HepG2 (cell line): ENCODE measurements around the gene P2RY1. TPM values are rescaled to one million over a fixed set of nuclear protein-coding genes. Genes with fewer than 3 reads are reported as not detected.

Experiments
- ATAC-seq: fragments of 200-7000 bp; cut with Tn5 transposase; 3 replicates; pipeline ENCODE4 v1.9.1; 2020; ENCODE audit warnings: mild to moderate bottlenecking, moderate library complexity
- BruUV-seq: library from RNA; stranded (reverse); fragments of 400-500 nt; replicated peaks from 2 replicates; lab custom pipeline; 2021; lab: Mats Ljungman, UMichigan
- CTCF ChIA-PET: fragments of 300-600 bp; formaldehyde crosslinking; extraction: SDS; loops from one replicate; lab custom pipeline; 2021; ENCODE audit warnings: low total read pairs, inconsistent platforms, low intra/inter-chr PET ratio; lab: Yijun Ruan, JAX
- POLR2A ChIA-PET: fragments of 350-600 bp; sonication (Branson Sonifier 250); formaldehyde crosslinking; loops from one replicate; lab custom pipeline; 2020; ENCODE audit warnings: antibody characterized with exemption, inconsistent platforms; lab: Yijun Ruan, JAX
- DNase-seq: peaks from one replicate; pipeline ENCODE4 v3.0.0-alpha.2; 2015; ENCODE audit warnings: low spot score
- FAIRE-seq: peaks from 3 replicates; lab custom pipeline; 2011; peaks lifted over from hg19 to GRCh38; lab: Jason Lieb, UNC
- H2AFZ ChIP-seq: one replicate; pipeline ENCODE4 v1.6.1; 2011; ENCODE audit warnings: low read length, inconsistent platforms
- H3K27ac ChIP-seq: fragments of 300-600 bp; 3 replicates; pipeline ENCODE4 v1.8.0; 2011; ENCODE audit warnings: mixed run types, mild to moderate bottlenecking, mixed read lengths, low read length, inconsistent platforms; ENCODE audit not compliant: insufficient read depth; ENCODE audit errors: extremely low read length
- H3K27me3 ChIP-seq, 2 experiments: fragments of 200-600 bp in 1 of 2; 2 replicates in 1 of 2; 3 replicates in 1 of 2; pipeline versions ENCODE4 v1.6.0 to v1.8.0; 2011; ENCODE audit warnings: low read length in 2 of 2, mild to moderate bottlenecking in 2 of 2, moderate library complexity in 2 of 2, inconsistent platforms in 1 of 2; ENCODE audit not compliant: insufficient read depth in 2 of 2, control insufficient read depth in 1 of 2
- H3K36me3 ChIP-seq, 2 experiments: fragments of 200-600 bp in 1 of 2; replicated peaks in 1 of 2; 2 replicates in 1 of 2; 3 replicates in 1 of 2; pipeline versions ENCODE4 v1.5.1 to v1.8.0; 2011; ENCODE audit warnings: low read length in 2 of 2, inconsistent platforms in 1 of 2; ENCODE audit not compliant: insufficient read depth in 2 of 2, control insufficient read depth in 1 of 2
- H3K4me1 ChIP-seq: 2 replicates; pipeline ENCODE4 v1.5.1; 2012; ENCODE audit warnings: low read length, inconsistent platforms; ENCODE audit not compliant: insufficient read depth
- H3K4me2 ChIP-seq: 2 replicates; pipeline ENCODE4 v1.6.0; 2011; ENCODE audit warnings: low read depth, low read length, inconsistent platforms
- H3K4me3 ChIP-seq, 3 experiments: fragments of 200-600 bp in 1 of 3; sonication (generic), shearing (Covaris generic) in 1 of 3; replicated peaks in 1 of 3; 2 replicates each; pipeline ENCODE4 v1.5.1; 2011 to 2016; ENCODE audit warnings: low read length in 3 of 3, inconsistent platforms in 2 of 3, low read depth in 2 of 3, mild to moderate bottlenecking in 2 of 3, control low read depth in 1 of 3, mixed read lengths in 1 of 3; ENCODE audit not compliant: insufficient read depth in 1 of 3
- H3K79me2 ChIP-seq: one replicate; pipeline ENCODE4 v1.6.1; 2011; ENCODE audit warnings: low read length, inconsistent platforms; ENCODE audit not compliant: insufficient read depth
- H3K9ac ChIP-seq: 2 replicates; pipeline ENCODE4 v1.6.0; 2011; ENCODE audit warnings: mild to moderate bottlenecking, low read depth, low read length, inconsistent platforms; ENCODE audit not compliant: insufficient read depth
- H3K9me3 ChIP-seq: 2 replicates; pipeline ENCODE4 v1.5.1; 2012; ENCODE audit warnings: mild to moderate bottlenecking, low read length
- H4K20me1 ChIP-seq: 2 replicates; pipeline ENCODE4 v1.6.0; 2011; ENCODE audit warnings: inconsistent platforms, mild to moderate bottlenecking, low read length, moderate library complexity; ENCODE audit not compliant: insufficient read depth
- BRD4 ChIP-seq: sonication (generic); formaldehyde crosslinking; IDR thresholded peaks from 2 replicates; pipeline ENCODE4 v1.4.0; 2020; ENCODE audit warnings: missing genetic modification reagents
- HOXD1 ChIP-seq: sonication (generic); formaldehyde crosslinking; IDR thresholded peaks from 2 replicates; pipeline ENCODE4 v1.5.0; 2020; ENCODE audit warnings: missing genetic modification reagents
- JARID2 ChIP-seq: sonication (generic); formaldehyde crosslinking; IDR thresholded peaks from 2 replicates; pipeline ENCODE4 v1.8.1; 2023; ENCODE audit warnings: missing genetic modification reagents, inconsistent platforms; ENCODE audit not compliant: insufficient replicate concordance
- KDM6A ChIP-seq: IDR thresholded peaks from 2 replicates; pipeline ENCODE4 v1.6.1; 2016; ENCODE audit warnings: low read depth
- MED8 ChIP-seq: sonication (generic); formaldehyde crosslinking; IDR thresholded peaks from 2 replicates; pipeline ENCODE4 v1.8.1; 2023; ENCODE audit warnings: mild to moderate bottlenecking, missing genetic modification reagents; ENCODE audit not compliant: insufficient replicate concordance
- MEF2D ChIP-seq: sonication (generic); formaldehyde crosslinking; IDR thresholded peaks from 2 replicates; pipeline ENCODE4 v1.5.1; 2020; ENCODE audit warnings: mild to moderate bottlenecking, missing genetic modification reagents
- NFATC3 ChIP-seq: sonication (generic); formaldehyde crosslinking; IDR thresholded peaks from 2 replicates; pipeline ENCODE4 v1.5.1; 2020; ENCODE audit warnings: mild to moderate bottlenecking, missing genetic modification reagents
- POLR2AphosphoS5 ChIP-seq: IDR thresholded peaks from 2 replicates; pipeline ENCODE4 v1.6.1; 2012; ENCODE audit warnings: low read depth, low read length
- STAG1 ChIP-seq: sonication (generic); formaldehyde crosslinking; IDR thresholded peaks from 2 replicates; pipeline ENCODE4 v1.4.0; 2020; ENCODE audit warnings: missing genetic modification reagents
- TBX3 ChIP-seq: fragments of 450-650 bp; IDR thresholded peaks from 2 replicates; pipeline ENCODE4 v1.6.1; 2017; ENCODE audit warnings: antibody characterized with exemption, mild to moderate bottlenecking, inconsistent platforms, borderline replicate concordance
- ZFAT ChIP-seq: sonication (generic); formaldehyde crosslinking; conservative IDR thresholded peaks from 2 replicates; pipeline ENCODE4 v1.8.1; 2023; ENCODE audit warnings: missing genetic modification reagents, inconsistent platforms
- ZNF18 ChIP-seq: sonication (generic); formaldehyde crosslinking; IDR thresholded peaks from 2 replicates; pipeline ENCODE4 v1.8.0; 2022; ENCODE audit warnings: mild to moderate bottlenecking, missing genetic modification reagents; ENCODE audit not compliant: insufficient replicate concordance
- ZNF543 ChIP-seq: sonication (generic); formaldehyde crosslinking; IDR thresholded peaks from 2 replicates; pipeline ENCODE4 v1.4.0; 2020; ENCODE audit warnings: mild to moderate bottlenecking, missing genetic modification reagents
- ZNF639 ChIP-seq: conservative IDR thresholded peaks from 2 replicates; pipeline ENCODE4 v1.6.1; 2018; ENCODE audit warnings: missing genetic modification reagents
- ZNF883 ChIP-seq: sonication (generic); formaldehyde crosslinking; IDR thresholded peaks from 2 replicates; pipeline ENCODE4 v1.5.1; 2020; ENCODE audit warnings: mild to moderate bottlenecking, missing genetic modification reagents; ENCODE audit errors: not compliant biosample characterization
- ZSCAN25 ChIP-seq: sonication (generic); formaldehyde crosslinking; IDR thresholded peaks from 2 replicates; pipeline ENCODE4 v1.8.0; 2022; ENCODE audit warnings: mild to moderate bottlenecking, missing genetic modification reagents
- ZSCAN31 ChIP-seq: sonication (generic); formaldehyde crosslinking; IDR thresholded peaks from 2 replicates; pipeline ENCODE4 v1.5.0; 2020; ENCODE audit warnings: low read depth, mild to moderate bottlenecking, missing genetic modification reagents
- WGBS: methylation state at CpG from one replicate; pipeline ENCODE4 v1.1.6; 2017; ENCODE audit warnings: low lambda C conversion rate; 5-methylcytosine and 5-hydroxymethylcytosine counted together
- in situ Hi-C: cut with HindIII; loops from 2 replicates; pipeline ENCODE4 v1.10.0; 2017; ENCODE audit warnings: low pct_unique_long_range_greater_than_20kb; ENCODE audit not compliant: extremely low pct_ligation_motif_present
- intact Hi-C: fragments of 100-400 bp; cut with micrococcal nuclease; formaldehyde crosslinking; loops from one replicate; pipeline ENCODE4 v1.10.0; 2022; ENCODE audit not compliant: unreplicated experiment
- polyA plus RNA-seq, 8 experiments: library from polyadenylated mRNA; depleted of rRNA in 3 of 8; stranded (reverse) in 7 of 8; unstranded in 1 of 8; fragments of >200 nt; fragmentation: Illumina TruSeq in 4 of 8; extraction: Trizol in 4 of 8; gene quantifications; 2 replicates each; pipeline versions ENCODE4 v1.2.1 to v1.2.3, GENCODE V29; 2011 to 2016; ENCODE audit warnings: low read depth in 4 of 8, missing spikeins in 1 of 8, mixed read lengths in 1 of 8; ENCODE audit not compliant: insufficient read depth in 1 of 8
- total RNA-seq, 5 experiments: library from RNA; depleted of rRNA; stranded (reverse); fragments of >200 nt; fragmentation: Illumina TruSeq; extraction: Trizol; gene quantifications; 2 replicates each; pipeline ENCODE4 v1.2.3, GENCODE V29; 2016; ENCODE audit warnings: low read depth in 1 of 5

Gene P2RY1
- total and polyA plus RNA-seq, 2 of the 13 experiments (the other 11 are each of a cell fraction or from before 2014, with no cell fraction given): not detected

DNA sequence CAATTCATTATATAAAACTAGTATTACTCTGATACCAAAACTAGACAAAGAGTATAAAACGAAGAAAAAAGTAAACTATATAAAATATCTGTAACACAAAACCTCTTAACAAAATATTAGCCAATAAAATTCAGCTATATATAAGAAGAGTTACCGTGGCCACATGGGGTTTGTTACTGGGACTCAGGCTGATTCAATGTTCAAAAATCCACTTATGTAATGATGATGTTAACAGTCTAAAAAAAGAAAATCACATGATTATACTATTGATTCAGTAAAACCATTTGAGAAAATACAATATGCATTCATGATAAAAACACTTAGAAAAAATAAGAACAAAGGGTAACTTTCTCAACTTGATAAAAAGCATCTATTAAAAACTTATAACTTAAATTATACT, 18.3 kb downstream of the P2RY1 start:
- H3K4me1 ChIP-seq: no peaks in the 10 kb centered on the region
- H4K20me1 ChIP-seq: no peaks in the 10 kb centered on the region
- no peak overlapping the region for H3K9ac ChIP-seq
- intact Hi-C loops: no loop called here
- no peak for ATAC-seq
- H3K27me3 ChIP-seq: no peaks in the 10 kb centered on the region
- H3K9me3 ChIP-seq: peaks cover 9% of the 10 kb centered on the region
- BruUV-seq: no TSS peak
- FAIRE-seq: no peak
- H3K4me2 ChIP-seq: no peak overlapping the region
- TF ChIP-seq ZNF639 (CRISPR knock-in tag) (no peak), TBX3 (no peak), KDM6A (CRISPR knock-in tag) (no peak), ZSCAN31 (CRISPR knock-in tag) (no peak), ZNF543 (no peak), ZSCAN25 (CRISPR knock-in tag) (no peak), HOXD1 (CRISPR knock-in tag) (no peak), ZFAT (CRISPR knock-in tag) (no peak), MEF2D (no peak), NFATC3 (CRISPR knock-in tag) (no peak), ZNF18 (CRISPR knock-in tag) (no peak), MED8 (no peak), BRD4 (no peak), POLR2AphosphoS5 (no peak), STAG1 (no peak), ZNF883 (no peak), JARID2 (no peak)
- 4% methylated on average over 2 of the region's 2 CpGs for WGBS
- in situ Hi-C loops: no loop called here
- H3K27ac ChIP-seq: no peak overlapping the region
- H3K36me3 ChIP-seq: no peaks in the 10 kb centered on the region
- CTCF ChIA-PET: no interaction called here
- POLR2A ChIA-PET: no interaction called here
- H2AFZ ChIP-seq: no peak overlapping the region
- no peak for DNase-seq
- H3K79me2 ChIP-seq: no peaks in the 10 kb centered on the region
- H3K4me3 ChIP-seq: no peak overlapping the region
